A673 (cell line): Measurements from ENCODE around the gene DDR2. TPM values are rescaled to one million over a fixed set of nuclear protein-coding genes. Genes with fewer than 3 reads are reported as not detected.

Experiments
- BruUV-seq: library from RNA; stranded (reverse); fragments of 400-500 nt; replicated peaks from 2 replicates; lab custom pipeline; 2021; lab: Mats Ljungman, UMichigan
- CTCF ChIA-PET: fragments of 300-600 bp; sonication (Branson Sonifier 250); formaldehyde crosslinking; loops from one replicate; lab custom pipeline; 2022; ENCODE audit warnings: antibody characterized with exemption; lab: Charles Lee
- POLR2A ChIA-PET: fragments of 300-600 bp; sonication (Branson Sonifier 250); formaldehyde crosslinking; loops from one replicate; lab custom pipeline; 2022; ENCODE audit warnings: antibody characterized with exemption; ENCODE audit not compliant: low non-redundant PET; lab: Charles Lee
- DNase-seq: peaks from one replicate; pipeline ENCODE4 v3.0.0-alpha.2; 2015; ENCODE audit warnings: low spot score
- H3K27ac ChIP-seq: fragments of 200-600 bp; sonication (generic); 2 replicates; pipeline ENCODE4 v1.5.1; 2016; ENCODE audit warnings: mixed run types, low read depth, mild to moderate bottlenecking, mixed read lengths, antibody characterized with exemption, low read length; ENCODE audit not compliant: poor library complexity, severe bottlenecking
- H3K27me3 ChIP-seq: fragments of 200-600 bp; sonication (generic); replicated peaks from 2 replicates; pipeline ENCODE4 v1.6.1; 2017; ENCODE audit warnings: mixed run types, low read depth, mild to moderate bottlenecking, mixed read lengths, antibody characterized with exemption, low read length; ENCODE audit not compliant: insufficient read depth, poor library complexity
- H3K36me3 ChIP-seq: fragments of 200-600 bp; sonication (generic); 2 replicates; pipeline ENCODE4 v1.6.1; 2016; ENCODE audit warnings: mixed run types, mild to moderate bottlenecking, mixed read lengths, antibody characterized with exemption, low read length; ENCODE audit not compliant: insufficient read depth, poor library complexity, severe bottlenecking
- H3K4me1 ChIP-seq: fragments of 200-600 bp; sonication (generic); 2 replicates; pipeline ENCODE4 v1.6.1; 2017; ENCODE audit warnings: mixed run types, mild to moderate bottlenecking, mixed read lengths, antibody characterized with exemption, low read length; ENCODE audit not compliant: insufficient read depth, poor library complexity, severe bottlenecking
- H3K4me3 ChIP-seq: fragments of 200-600 bp; sonication (generic); 2 replicates; pipeline ENCODE4 v1.5.1; 2016; ENCODE audit warnings: low read depth, mixed run types, mild to moderate bottlenecking, mixed read lengths, low read length; ENCODE audit not compliant: poor library complexity, severe bottlenecking
- H3K9me3 ChIP-seq: fragments of 200-600 bp; sonication (generic); 2 replicates; pipeline ENCODE4 v1.6.1; 2016; ENCODE audit warnings: mixed run types, low read depth, mild to moderate bottlenecking, mixed read lengths, antibody characterized with exemption, low read length; ENCODE audit not compliant: poor library complexity, severe bottlenecking
- EZH2 ChIP-seq: fragments of 200-600 bp; sonication (generic); IDR thresholded peaks from 2 replicates; pipeline ENCODE4 v1.6.1; 2017; ENCODE audit warnings: borderline replicate concordance, low read depth, mild to moderate bottlenecking, mixed read lengths, antibody characterized with exemption, low read length; ENCODE audit not compliant: poor library complexity, severe bottlenecking
- intact Hi-C: fragments of 100-400 bp; cut with micrococcal nuclease; formaldehyde crosslinking; loops from one replicate; pipeline ENCODE4 v1.10.0; 2022; ENCODE audit not compliant: unreplicated experiment
- total RNA-seq: library from RNA; stranded (reverse); gene quantifications from 2 replicates; pipeline ENCODE4 v1.2.3, GENCODE V29; 2021
- TF ChIP-seq, protein P1 (sequence below): fragments of 300-800, 200-600 bp; sonication (generic); conservative IDR thresholded peaks from 2 replicates; pipeline ENCODE4 v1.5.1; 2017; ENCODE audit warnings: low read depth, mild to moderate bottlenecking, antibody characterized with exemption, low read length, moderate library complexity, mixed read lengths

The DDR2 gene
- total RNA-seq, 1 experiment from 2014 or later, result 121 TPM

DNA sequence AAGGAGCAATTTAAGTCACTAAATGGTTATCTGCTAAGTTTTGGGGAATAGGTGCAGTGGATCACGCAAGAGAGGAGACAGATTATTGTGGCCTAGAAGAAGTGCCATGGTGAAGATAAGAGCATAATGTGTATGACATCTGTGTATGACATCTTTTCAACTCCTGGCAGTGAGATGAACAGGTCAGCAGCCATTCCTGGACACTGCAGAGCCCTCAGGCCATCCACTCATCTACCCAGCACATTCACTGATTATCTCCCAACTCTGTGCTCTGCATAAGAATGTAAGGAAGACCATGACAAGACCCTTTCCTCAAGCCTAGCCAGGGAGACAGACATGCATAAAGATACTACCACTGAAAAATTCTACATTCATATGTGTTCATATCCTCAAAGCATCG is 73.7 kb downstream of the DDR2 start:
- POLR2A ChIA-PET, result no interaction called here
- no peaks in the 10 kb centered on the region for H3K9me3 ChIP-seq
- peaks cover 26% of the 10 kb centered on the region for H3K4me1 ChIP-seq
- no peaks in the 10 kb centered on the region for H3K27me3 ChIP-seq
- TF ChIP-seq, protein P1, sequence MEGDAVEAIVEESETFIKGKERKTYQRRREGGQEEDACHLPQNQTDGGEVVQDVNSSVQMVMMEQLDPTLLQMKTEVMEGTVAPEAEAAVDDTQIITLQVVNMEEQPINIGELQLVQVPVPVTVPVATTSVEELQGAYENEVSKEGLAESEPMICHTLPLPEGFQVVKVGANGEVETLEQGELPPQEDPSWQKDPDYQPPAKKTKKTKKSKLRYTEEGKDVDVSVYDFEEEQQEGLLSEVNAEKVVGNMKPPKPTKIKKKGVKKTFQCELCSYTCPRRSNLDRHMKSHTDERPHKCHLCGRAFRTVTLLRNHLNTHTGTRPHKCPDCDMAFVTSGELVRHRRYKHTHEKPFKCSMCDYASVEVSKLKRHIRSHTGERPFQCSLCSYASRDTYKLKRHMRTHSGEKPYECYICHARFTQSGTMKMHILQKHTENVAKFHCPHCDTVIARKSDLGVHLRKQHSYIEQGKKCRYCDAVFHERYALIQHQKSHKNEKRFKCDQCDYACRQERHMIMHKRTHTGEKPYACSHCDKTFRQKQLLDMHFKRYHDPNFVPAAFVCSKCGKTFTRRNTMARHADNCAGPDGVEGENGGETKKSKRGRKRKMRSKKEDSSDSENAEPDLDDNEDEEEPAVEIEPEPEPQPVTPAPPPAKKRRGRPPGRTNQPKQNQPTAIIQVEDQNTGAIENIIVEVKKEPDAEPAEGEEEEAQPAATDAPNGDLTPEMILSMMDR, result no peak
- no peak for TF ChIP-seq EZH2
- intact Hi-C loops, result no loop called here
- BruUV-seq, result no TSS peak
- DNase-seq, result no peak
- no peak overlapping the region for H3K27ac ChIP-seq
- H3K4me3 ChIP-seq, result no peak overlapping the region
- CTCF ChIA-PET, result no interaction called here
- H3K36me3 ChIP-seq, result peaks cover 28% of the 10 kb centered on the region

DNA sequence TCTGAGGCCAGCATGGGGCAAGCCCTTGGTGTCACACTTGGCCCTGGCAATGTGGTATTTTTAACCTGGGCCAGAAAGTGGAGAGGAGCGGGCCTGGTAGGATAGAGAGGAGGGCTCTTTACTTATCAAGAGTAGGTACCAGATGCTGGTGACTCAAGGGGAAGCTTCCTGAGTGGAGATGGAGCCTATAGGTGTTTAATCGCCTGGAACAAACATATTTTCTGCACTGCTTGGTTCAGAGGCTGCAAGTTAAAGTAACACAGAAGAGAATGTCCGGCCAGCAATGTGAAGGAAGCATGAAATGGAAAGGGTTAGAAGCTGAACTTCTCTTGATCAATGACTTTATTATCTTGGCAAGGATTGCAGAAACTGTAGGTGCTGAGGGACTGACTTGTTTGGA is 74.3 kb downstream of the DDR2 start:
- intact Hi-C loops, result no loop called here

DNA sequence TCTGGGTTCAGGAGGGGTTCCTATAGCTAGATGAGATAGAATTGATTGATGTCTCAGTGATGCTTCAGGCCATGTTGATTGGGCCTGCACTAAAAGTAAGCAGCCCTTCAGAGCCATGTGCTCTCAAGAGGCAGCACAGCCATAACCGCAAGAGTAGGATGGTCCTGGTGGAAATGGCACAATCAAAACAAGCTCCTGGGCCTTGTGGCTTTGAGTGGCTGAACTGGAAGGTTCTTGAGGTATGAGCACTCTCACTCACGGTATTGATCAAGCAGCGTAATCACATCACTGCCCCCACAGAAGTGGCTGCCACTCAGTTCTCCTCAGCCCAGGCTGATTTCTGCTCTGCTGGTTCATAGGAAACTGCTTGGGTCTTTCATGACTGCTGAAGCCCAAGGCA is 76.0 kb downstream of the DDR2 start:
- ChIA-PET POLR2A (no interaction called here), CTCF (no interaction called here)
- intact Hi-C loops, result no loop called here
- BruUV-seq, result no TSS peak
- H3K9me3 ChIP-seq, result no peaks in the 10 kb centered on the region
- TF ChIP-seq, protein P1, result no peak
- TF ChIP-seq EZH2, result no peak
- H3K4me1 ChIP-seq, result peaks cover 29% of the 10 kb centered on the region
- no peak overlapping the region for H3K4me3 ChIP-seq
- H3K27me3 ChIP-seq, result no peaks in the 10 kb centered on the region
- H3K36me3 ChIP-seq, result peaks cover 28% of the 10 kb centered on the region
- no peak overlapping the region for H3K27ac ChIP-seq
- no peak for DNase-seq

More for the DNA sequence above, 74.3 kb downstream of the DDR2 start:
- ChIA-PET POLR2A (no interaction called here), CTCF (no interaction called here)
- H3K9me3 ChIP-seq, result no peaks in the 10 kb centered on the region
- no TSS peak for BruUV-seq
- H3K4me3 ChIP-seq, result no peak overlapping the region
- H3K36me3 ChIP-seq, result peaks cover 28% of the 10 kb centered on the region
- TF ChIP-seq, protein P1, result no peak
- no peak for TF ChIP-seq EZH2
- H3K4me1 ChIP-seq, result peaks cover 29% of the 10 kb centered on the region
- no peaks in the 10 kb centered on the region for H3K27me3 ChIP-seq
- DNase-seq, result no peak
- peak overlapping the region; percentile 24 for H3K27ac ChIP-seq
